ENCODE measurements around the gene SIGLEC11. TPM values are rescaled to one million over a fixed set of nuclear protein-coding genes. Genes with fewer than 3 reads are reported as not detected.
A peak's percentile ranks its signal among the peaks of the same experiment; 100 is the strongest.
"Not testable (repeated sequence)": the region's sequence is repeated elsewhere in the genome, so short reads cannot be mapped to it uniquely, and the experiment has no call there.

The SIGLEC11 gene
- total RNA-seq, 1 donor from 2014 or later, result not detected

- ATAC-seq, result no peak
Measured at GRCh38 chr19:49950956-49951526, 9.9 kb downstream of the SIGLEC11 start.

- no peak for ATAC-seq
Measured at GRCh38 chr19:49950590-49950948, 10.4 kb downstream of the SIGLEC11 start.

- ATAC-seq, result no peak
Measured at GRCh38 chr19:49949742-49950589, 11.0 kb downstream of the SIGLEC11 start.

- ATAC-seq, result no peak
Measured at GRCh38 chr19:49946415-49946814, 14.6 kb downstream of the SIGLEC11 start.

- ATAC-seq, result not testable (repeated sequence)
Measured at GRCh38 chr19:49944567-49944966, 16.4 kb downstream of the SIGLEC11 start.

- no peak for ATAC-seq
Measured at GRCh38 chr19:49940482-49940791, 20.5 kb downstream of the SIGLEC11 start.

GRCh38 chr19:49939721-49940481, 21.1 kb downstream of the SIGLEC11 start:
- ATAC-seq, result peak; percentile 20

- ATAC-seq, result no peak
Measured at GRCh38 chr19:49938662-49939061, 22.3 kb downstream of the SIGLEC11 start.

- ATAC-seq, result peak; percentile 85
Measured at GRCh38 chr19:49937750-49938381, 23.1 kb downstream of the SIGLEC11 start.

GRCh38 chr19:49936549-49936948, 24.4 kb downstream of the SIGLEC11 start:
- ATAC-seq, result no peak

GRCh38 chr19:49933643-49934042, 27.3 kb downstream of the SIGLEC11 start:
- no peak for ATAC-seq

GRCh38 chr19:49932731-49933131, 28.2 kb downstream of the SIGLEC11 start:
- no peak for ATAC-seq

- ATAC-seq, result no peak
Measured at GRCh38 chr19:49932041-49932451, 28.9 kb downstream of the SIGLEC11 start.

GRCh38 chr19:49931293-49932040, 29.5 kb downstream of the SIGLEC11 start:
- no peak for ATAC-seq

GRCh38 chr19:49930483-49931011, 30.4 kb downstream of the SIGLEC11 start:
- ATAC-seq, result no peak

- peak; percentile 85 for ATAC-seq
Measured at GRCh38 chr19:49929611-49930482, 31.1 kb downstream of the SIGLEC11 start.

- peak; percentile 66 for ATAC-seq
Measured at GRCh38 chr19:49929121-49929610, 31.8 kb downstream of the SIGLEC11 start, which contains the start of the genes ATF5 and NUP62. ATF5 (plus strand) TSS chr19:49929205; CDS start chr19:49930851, 1,646 bp downstream. NUP62 (minus strand) TSS chr19:49929504; CDS start chr19:49909807, 19,697 bp downstream.

GRCh38 chr19:49927526-49928264, 33.3 kb downstream of the SIGLEC11 start:
- no peak for ATAC-seq

- no peak for ATAC-seq
Measured at GRCh38 chr19:49926515-49926914, 34.5 kb downstream of the SIGLEC11 start.

- no peak for ATAC-seq
Measured at GRCh38 chr19:49925486-49925885, 35.5 kb downstream of the SIGLEC11 start.
